Activated T-cell treated with anti-CD3 and anti-CD28 coated beads, Interleukin-2, amount 50 U/mL, for 24 hours (primary cell): ENCODE data around the gene RHOF.

Experiments
- DNase-seq: peaks from one replicate; pipeline ENCODE4 v3.0.0-alpha.2; 2020
- H3K27ac Mint-ChIP-seq: 2 replicates; pipeline ENCODE4 v1.8.0; 2020; ENCODE audit warnings: mild to moderate bottlenecking, mixed read lengths
- H3K27me3 Mint-ChIP-seq: 2 replicates; pipeline ENCODE4 v1.8.0; 2020; ENCODE audit warnings: mixed read lengths
- H3K36me3 Mint-ChIP-seq: 2 replicates; pipeline ENCODE4 v1.8.0; 2020; ENCODE audit warnings: low read depth, mixed read lengths
- H3K4me1 Mint-ChIP-seq: 2 replicates; pipeline ENCODE4 v1.8.0; 2020; ENCODE audit warnings: low read depth, mixed read lengths
- H3K4me3 Mint-ChIP-seq: 2 replicates; pipeline ENCODE4 v1.8.0; 2020; ENCODE audit warnings: mild to moderate bottlenecking, moderate library complexity, mixed read lengths
- H3K9me3 Mint-ChIP-seq: 2 replicates; pipeline ENCODE4 v1.8.0; 2020; ENCODE audit warnings: mixed read lengths

The RHOF gene

DNA sequence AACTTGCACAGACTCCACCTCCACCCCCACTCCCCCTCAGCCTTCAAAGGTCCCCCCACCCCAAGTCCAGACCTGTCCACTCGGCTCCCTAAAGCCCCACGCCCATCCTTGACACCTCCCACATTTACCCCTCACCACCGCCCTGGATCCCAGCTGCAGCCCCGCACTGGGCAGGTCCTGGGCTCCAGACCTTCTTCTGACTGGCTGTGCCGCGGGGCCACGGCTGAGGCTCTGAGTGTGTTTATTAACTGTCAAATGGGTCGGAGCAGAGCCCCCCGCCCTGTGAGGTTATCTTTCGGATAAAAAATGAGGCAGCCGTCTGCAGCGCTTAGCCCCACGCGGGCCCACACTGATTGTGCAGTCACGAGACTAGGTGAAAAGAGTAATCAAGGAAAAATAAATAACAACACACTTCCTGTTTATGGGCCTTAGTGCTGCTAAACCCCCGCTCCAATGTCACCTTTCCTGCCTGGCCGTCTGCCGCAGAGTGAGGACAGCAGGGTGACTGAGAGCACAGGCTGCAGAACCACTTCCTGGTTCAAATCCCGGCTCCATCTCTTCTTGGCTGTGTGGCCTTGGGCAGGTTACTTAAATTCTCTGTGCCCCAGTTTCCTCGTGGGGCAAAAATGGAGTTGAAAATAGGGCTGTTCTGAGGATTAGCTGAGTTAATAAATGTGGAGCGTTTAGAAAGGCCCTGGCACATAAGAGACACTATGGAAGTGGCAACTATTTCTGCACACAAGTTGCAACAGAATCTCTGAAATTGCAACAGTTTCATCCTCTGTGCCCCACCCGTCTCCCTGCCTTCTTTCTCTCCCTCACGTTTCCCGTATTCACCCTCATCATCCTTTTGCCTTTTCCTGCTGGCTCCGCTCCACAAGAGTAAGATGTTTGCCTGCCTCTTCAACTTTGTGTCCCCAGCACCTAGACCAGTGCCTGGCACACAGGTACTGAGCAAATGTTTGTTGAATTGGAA is 19.7 kb upstream of the RHOF start:
- Mint-ChIP-seq H3K9me3 (no peaks in the 10 kb centered on the region), H3K4me1 (peaks cover 47% of the 10 kb centered on the region), H3K4me3 (peak overlapping the region; percentile 85), H3K36me3 (peaks cover 91% of the 10 kb centered on the region), H3K27ac (peak overlapping the region; percentile 81), H3K27me3 (no peaks in the 10 kb centered on the region)
- DNase-seq: no peak

DNA sequence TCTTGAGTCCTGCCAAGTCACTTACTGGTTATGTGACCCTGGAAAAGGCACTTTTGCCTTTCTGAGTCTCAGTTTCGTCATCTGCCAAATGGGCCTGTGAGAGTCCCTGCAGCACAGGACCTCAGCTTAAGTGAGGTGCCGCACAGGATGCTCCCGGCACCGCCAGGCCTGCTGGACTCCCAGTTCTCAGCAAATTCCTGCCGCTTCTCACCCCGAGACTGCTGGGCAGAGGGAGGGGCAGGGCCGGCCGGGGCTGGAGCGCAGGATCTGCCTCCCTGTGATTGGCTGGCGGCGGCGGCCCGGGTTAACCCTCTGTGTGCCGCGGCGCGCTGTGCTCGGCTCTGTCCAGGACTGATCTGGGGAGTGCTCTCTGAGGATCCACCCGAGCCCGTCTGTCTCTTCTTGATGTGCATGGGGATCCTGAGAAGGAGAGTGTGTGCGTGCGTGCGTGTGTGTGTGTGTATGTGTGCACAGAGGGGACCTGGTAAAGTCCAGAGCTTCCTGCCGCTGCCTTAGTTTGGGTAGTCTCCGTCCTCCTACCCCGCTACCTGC is 18.9 kb upstream of the RHOF start:
- peak; percentile 72 for DNase-seq
- H3K27ac Mint-ChIP-seq: peak overlapping the region; percentile 81
- peaks cover 91% of the 10 kb centered on the region for H3K36me3 Mint-ChIP-seq

DNA sequence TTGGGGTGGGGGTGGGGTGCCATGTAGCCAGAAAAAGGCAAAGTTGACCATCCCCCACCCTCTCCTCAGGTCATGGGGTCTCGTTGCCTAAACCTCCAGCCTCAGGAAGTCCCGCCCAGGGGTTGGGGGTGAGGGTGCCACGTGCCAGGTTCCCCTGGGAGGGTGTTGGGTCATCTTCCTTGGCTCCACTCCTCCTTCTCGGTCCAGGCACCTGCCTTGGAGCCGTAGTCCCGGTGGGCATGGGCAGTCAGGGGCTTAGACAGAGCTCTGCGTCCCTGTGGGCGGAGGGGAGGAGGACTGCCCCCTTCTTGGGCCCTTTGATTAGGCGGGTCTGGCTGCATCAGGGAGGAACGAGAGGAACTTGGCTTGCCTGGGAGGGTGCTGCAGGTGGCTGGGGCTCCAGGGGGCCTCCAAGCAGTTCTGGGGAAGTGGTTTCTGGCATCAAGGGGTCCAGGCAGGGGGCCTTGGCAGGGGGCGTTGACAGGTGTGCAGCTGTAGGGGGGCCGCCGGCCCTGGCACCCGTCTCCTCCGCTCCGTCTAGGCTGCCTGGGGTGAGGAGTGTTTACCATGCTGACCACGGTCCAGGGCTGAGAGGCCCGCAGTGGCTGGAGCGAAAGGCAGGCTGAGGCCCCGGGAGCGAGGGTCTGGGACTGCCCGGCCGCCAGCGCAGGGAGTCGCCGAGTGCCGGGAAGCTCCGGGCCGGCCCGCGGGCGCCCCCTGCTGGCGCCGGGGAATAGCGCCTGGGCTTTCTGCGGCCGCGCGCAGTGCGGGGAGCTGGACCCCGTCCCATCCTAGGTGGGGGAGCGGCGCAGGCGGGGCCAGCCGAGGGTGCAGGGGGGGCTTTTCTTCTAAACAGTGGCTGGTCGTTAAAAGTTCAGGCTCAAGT is 18.2 kb upstream of the RHOF start:
- DNase-seq: peak; percentile 86
- Mint-ChIP-seq H3K4me3 (peak overlapping the region; percentile 85), H3K27me3 (no peaks in the 10 kb centered on the region), H3K9me3 (no peaks in the 10 kb centered on the region), H3K4me1 (peaks cover 59% of the 10 kb centered on the region), H3K27ac (peak overlapping the region; percentile 91), H3K36me3 (peaks cover 91% of the 10 kb centered on the region)

More for the DNA sequence above, 18.9 kb upstream of the RHOF start:
- no peaks in the 10 kb centered on the region for H3K27me3 Mint-ChIP-seq
- H3K4me1 Mint-ChIP-seq: peaks cover 52% of the 10 kb centered on the region
- H3K4me3 Mint-ChIP-seq: peak overlapping the region; percentile 85
- H3K9me3 Mint-ChIP-seq: no peaks in the 10 kb centered on the region

- peak overlapping the region; percentile 91 for H3K27ac Mint-ChIP-seq
- peaks cover 66% of the 10 kb centered on the region for H3K4me1 Mint-ChIP-seq
- H3K36me3 Mint-ChIP-seq: peaks cover 91% of the 10 kb centered on the region
- DNase-seq: no peak
- H3K9me3 Mint-ChIP-seq: no peaks in the 10 kb centered on the region
- H3K4me3 Mint-ChIP-seq: peak overlapping the region; percentile 85
- H3K27me3 Mint-ChIP-seq: no peaks in the 10 kb centered on the region
Observed at GRCh38 chr12:121810833-121811433, 17.4 kb upstream of the RHOF start.

DNA sequence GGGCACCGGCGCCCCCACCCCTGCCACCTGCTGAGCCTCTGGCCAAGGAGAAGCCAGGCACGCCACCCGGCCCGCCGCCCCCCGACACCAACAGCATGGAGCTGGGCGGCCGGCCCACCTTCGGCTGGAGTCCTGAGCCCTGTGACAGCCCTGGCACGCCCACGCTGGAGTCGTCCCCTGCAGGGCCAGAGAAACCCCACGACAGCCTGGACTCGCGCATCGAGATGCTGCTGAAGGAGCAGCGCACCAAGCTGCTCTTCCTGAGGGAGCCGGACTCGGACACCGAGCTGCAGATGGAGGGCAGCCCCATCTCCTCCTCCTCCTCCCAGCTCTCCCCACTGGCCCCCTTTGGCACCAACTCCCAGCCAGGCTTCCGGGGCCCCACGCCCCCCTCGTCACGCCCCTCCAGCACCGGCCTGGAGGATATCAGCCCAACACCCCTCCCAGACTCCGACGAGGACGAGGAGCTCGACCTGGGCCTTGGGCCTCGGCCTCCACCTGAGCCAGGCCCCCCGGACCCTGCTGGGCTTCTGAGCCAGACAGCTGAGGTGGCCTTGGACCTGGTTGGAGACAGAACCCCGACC is 16.8 kb upstream of the RHOF start:
- H3K4me3 Mint-ChIP-seq: peak overlapping the region; percentile 85
- H3K4me1 Mint-ChIP-seq: peaks cover 67% of the 10 kb centered on the region
- no peak for DNase-seq

GRCh38 chr12:121809712-121810116 is 16.2 kb upstream of the RHOF start:
- Mint-ChIP-seq H3K4me1 (peaks cover 64% of the 10 kb centered on the region), H3K9me3 (no peaks in the 10 kb centered on the region), H3K36me3 (peaks cover 89% of the 10 kb centered on the region), H3K4me3 (no peak overlapping the region), H3K27me3 (no peaks in the 10 kb centered on the region), H3K27ac (peak overlapping the region; percentile 76)
- no peak for DNase-seq

More for the DNA sequence above, 16.8 kb upstream of the RHOF start:
- Mint-ChIP-seq H3K36me3 (peaks cover 91% of the 10 kb centered on the region), H3K27me3 (no peaks in the 10 kb centered on the region), H3K9me3 (no peaks in the 10 kb centered on the region), H3K27ac (peak overlapping the region; percentile 91)

- Mint-ChIP-seq H3K4me1 (peaks cover 60% of the 10 kb centered on the region), H3K36me3 (peaks cover 84% of the 10 kb centered on the region), H3K4me3 (no peak overlapping the region), H3K9me3 (no peaks in the 10 kb centered on the region), H3K27me3 (no peaks in the 10 kb centered on the region), H3K27ac (peak overlapping the region; percentile 76)
- DNase-seq: no peak
Observed at GRCh38 chr12:121808623-121809022, 15.1 kb upstream of the RHOF start.

DNA sequence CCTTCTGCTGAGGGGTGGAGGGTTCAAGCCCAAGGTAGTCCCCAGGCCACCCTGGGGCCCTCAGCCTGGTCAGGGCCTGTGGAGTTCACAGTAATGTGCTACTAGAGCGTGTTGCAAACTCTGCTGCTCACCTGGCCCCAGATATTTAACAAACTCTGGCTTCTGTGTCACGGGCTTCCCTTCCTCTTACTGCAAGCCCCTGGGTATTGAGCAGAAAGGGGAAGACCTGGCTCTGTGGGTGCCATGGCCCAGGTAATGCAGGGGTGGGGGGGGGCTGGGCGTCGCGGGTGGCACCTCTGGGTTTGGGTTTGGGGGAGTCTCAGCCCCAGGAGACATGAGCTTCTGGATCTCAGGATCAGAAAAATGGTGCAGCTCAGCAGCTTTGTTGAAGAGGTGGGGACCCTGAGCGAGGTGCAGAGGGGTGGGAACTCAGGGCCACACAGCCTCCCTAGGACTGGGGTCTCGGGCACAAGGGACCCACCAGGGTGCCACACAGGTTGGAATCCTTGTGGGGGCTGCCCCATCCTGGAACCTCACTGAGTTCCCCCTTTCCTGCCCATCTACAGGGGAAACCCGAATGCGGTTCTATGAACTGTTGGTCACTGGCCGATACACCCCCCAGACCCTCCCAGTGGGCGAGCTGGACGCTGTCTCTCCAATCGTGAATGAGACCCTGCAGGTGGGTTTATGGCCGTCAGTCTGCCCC is 14.3 kb upstream of the RHOF start:
- Mint-ChIP-seq H3K9me3 (no peaks in the 10 kb centered on the region), H3K27me3 (no peaks in the 10 kb centered on the region), H3K36me3 (peaks cover 80% of the 10 kb centered on the region), H3K4me3 (peak overlapping the region; percentile 93), H3K27ac (peak overlapping the region; percentile 76), H3K4me1 (peaks cover 53% of the 10 kb centered on the region)
- DNase-seq: no peak

DNA sequence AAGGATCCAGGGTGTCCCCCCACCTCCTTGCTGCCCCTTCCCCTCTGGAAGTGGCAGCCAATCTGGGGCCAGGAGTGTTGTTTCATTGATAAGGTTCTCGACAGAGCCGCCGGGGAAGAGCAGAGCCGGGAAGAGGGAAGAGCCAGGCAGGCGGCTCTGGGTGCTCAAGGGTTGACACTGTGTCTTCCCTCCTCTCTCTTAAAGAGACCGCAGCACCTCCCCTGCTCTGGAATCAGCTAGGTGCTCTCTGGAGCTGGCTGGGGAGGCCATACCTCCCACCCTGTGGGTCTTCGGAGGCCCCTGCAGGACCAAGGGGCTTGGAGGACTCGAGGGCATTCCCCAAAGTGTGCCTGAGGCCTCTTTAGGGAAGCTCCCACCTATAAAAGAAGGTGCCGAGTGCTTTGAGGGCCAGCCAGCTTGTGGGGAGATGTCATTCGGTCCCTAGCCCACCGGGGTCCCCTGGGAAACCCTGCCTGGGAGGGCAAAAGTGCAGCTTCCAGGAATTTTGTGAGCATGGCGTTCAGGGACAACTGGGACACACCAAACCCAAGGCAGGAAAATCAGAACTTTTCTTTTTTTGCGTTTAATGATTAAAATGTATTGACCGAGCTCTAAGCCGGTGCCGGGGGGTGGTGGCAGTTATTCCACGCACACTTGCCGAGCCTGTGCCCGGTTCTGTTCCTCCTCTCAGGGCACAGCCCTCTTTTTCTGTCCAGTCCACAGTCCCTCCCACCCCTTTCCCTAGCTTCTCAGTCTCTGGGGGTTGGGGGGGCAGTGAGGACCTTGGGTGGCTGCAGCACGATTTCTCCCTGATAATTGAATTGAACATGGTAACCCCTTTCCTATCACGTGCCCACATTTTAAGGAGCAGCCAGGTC is 13.3 kb upstream of the RHOF start:
- peak overlapping the region; percentile 93 for H3K4me3 Mint-ChIP-seq
- peaks cover 51% of the 10 kb centered on the region for H3K4me1 Mint-ChIP-seq
- peak overlapping the region; percentile 94 for H3K27ac Mint-ChIP-seq
- H3K36me3 Mint-ChIP-seq: peaks cover 80% of the 10 kb centered on the region
- no peaks in the 10 kb centered on the region for H3K27me3 Mint-ChIP-seq
- no peaks in the 10 kb centered on the region for H3K9me3 Mint-ChIP-seq
- DNase-seq: no peak

- Mint-ChIP-seq H3K9me3 (no peaks in the 10 kb centered on the region), H3K27me3 (no peaks in the 10 kb centered on the region), H3K36me3 (peaks cover 80% of the 10 kb centered on the region), H3K4me3 (peak overlapping the region; percentile 93), H3K27ac (peak overlapping the region; percentile 94), H3K4me1 (peaks cover 52% of the 10 kb centered on the region)
- no peak for DNase-seq
Observed at GRCh38 chr12:121806009-121806545, 12.6 kb upstream of the RHOF start.

GRCh38 chr12:121805171-121806008 is 11.9 kb upstream of the RHOF start:
- H3K27ac Mint-ChIP-seq: peak overlapping the region; percentile 96
- H3K4me3 Mint-ChIP-seq: peak overlapping the region; percentile 93
- peaks cover 76% of the 10 kb centered on the region for H3K36me3 Mint-ChIP-seq
- H3K4me1 Mint-ChIP-seq: peaks cover 45% of the 10 kb centered on the region
- no peaks in the 10 kb centered on the region for H3K27me3 Mint-ChIP-seq
- no peaks in the 10 kb centered on the region for H3K9me3 Mint-ChIP-seq
- DNase-seq: peak; percentile 52
